ENCODE results near the gene EFNA4.

The EFNA4 gene

GRCh38 chr1:155063550-155064110 is at the start of gene EFNA4:
EFNA4 (plus strand) TSS chr1:155063740; CDS start chr1:155063824, 84 bp downstream.
- DNase-seq (ENCODE audit: low read depth) = peak; percentile 87

GRCh38 chr1:155014709-155015508 is 48.6 kb upstream of the EFNA4 start:
- no peak for DNase-seq (ENCODE audit: low read depth)

GRCh38 chr1:155015527-155016230 is 47.9 kb upstream of the EFNA4 start:
- DNase-seq (ENCODE audit: low read depth) = no peak

GRCh38 chr1:155016231-155016831 is 47.2 kb upstream of the EFNA4 start:
- DNase-seq (ENCODE audit: low read depth) = no peak

GRCh38 chr1:155017041-155017945 is 46.2 kb upstream of the EFNA4 start:
- DNase-seq (ENCODE audit: low read depth) = peak; percentile 84

GRCh38 chr1:155017946-155018316 is 45.6 kb upstream of the EFNA4 start:
- DNase-seq (ENCODE audit: low read depth) = no peak

GRCh38 chr1:155018617-155019348 is 44.8 kb upstream of the EFNA4 start:
- peak; percentile 35 for DNase-seq (ENCODE audit: low read depth)

- DNase-seq (ENCODE audit: low read depth) = no peak
Observed at GRCh38 chr1:155019377-155020245, 43.9 kb upstream of the EFNA4 start.

GRCh38 chr1:155022136-155022926 is 41.2 kb upstream of the EFNA4 start:
- peak; percentile 26 for DNase-seq (ENCODE audit: low read depth)

- no peak for DNase-seq (ENCODE audit: low read depth)
Observed at GRCh38 chr1:155022927-155023236, 40.7 kb upstream of the EFNA4 start.

- DNase-seq (ENCODE audit: low read depth) = no peak
Observed at GRCh38 chr1:155023627-155024026, 39.9 kb upstream of the EFNA4 start.

GRCh38 chr1:155024315-155024714 is 39.2 kb upstream of the EFNA4 start:
- no peak for DNase-seq (ENCODE audit: low read depth)

GRCh38 chr1:155026154-155026553 is 37.4 kb upstream of the EFNA4 start:
- DNase-seq (ENCODE audit: low read depth) = no peak

GRCh38 chr1:155026588-155026987 is 37.0 kb upstream of the EFNA4 start:
- DNase-seq (ENCODE audit: low read depth) = peak; percentile 42

- no peak for DNase-seq (ENCODE audit: low read depth)
Observed at GRCh38 chr1:155029513-155030242, 33.9 kb upstream of the EFNA4 start.

- DNase-seq (ENCODE audit: low read depth) = no peak
Observed at GRCh38 chr1:155030243-155030795, 33.2 kb upstream of the EFNA4 start.

- DNase-seq (ENCODE audit: low read depth) = no peak
Observed at GRCh38 chr1:155030899-155031298, 32.6 kb upstream of the EFNA4 start.

- DNase-seq (ENCODE audit: low read depth) = no peak
Observed at GRCh38 chr1:155032886-155033285, 30.7 kb upstream of the EFNA4 start.
